SK-N-MC (cell line): ENCODE measurements around the gene RBM4.

ENCODE experiments used
- EZH2 ChIP-seq: fragments of 200-600 bp; sonication (generic); IDR thresholded peaks from one replicate; pipeline ENCODE4 v1.6.1; 2017; ENCODE audit warnings: antibody characterized with exemption
- POLR2AphosphoS5 ChIP-seq: IDR thresholded peaks from 2 replicates; pipeline ENCODE4 v1.6.1; 2012; ENCODE audit warnings: mild to moderate bottlenecking, low read depth, low read length, borderline replicate concordance

GRCh38 chr11:66693356-66694055, 55.0 kb downstream of the RBM4 start:
- TF ChIP-seq EZH2 (no peak), POLR2AphosphoS5 (no peak)
